ENCODE data around the gene ECPAS.
"Not testable (repeated sequence)": the region's sequence is repeated elsewhere in the genome, so short reads cannot be mapped to it uniquely, and the experiment has no call there.

ECPAS gene

DNA sequence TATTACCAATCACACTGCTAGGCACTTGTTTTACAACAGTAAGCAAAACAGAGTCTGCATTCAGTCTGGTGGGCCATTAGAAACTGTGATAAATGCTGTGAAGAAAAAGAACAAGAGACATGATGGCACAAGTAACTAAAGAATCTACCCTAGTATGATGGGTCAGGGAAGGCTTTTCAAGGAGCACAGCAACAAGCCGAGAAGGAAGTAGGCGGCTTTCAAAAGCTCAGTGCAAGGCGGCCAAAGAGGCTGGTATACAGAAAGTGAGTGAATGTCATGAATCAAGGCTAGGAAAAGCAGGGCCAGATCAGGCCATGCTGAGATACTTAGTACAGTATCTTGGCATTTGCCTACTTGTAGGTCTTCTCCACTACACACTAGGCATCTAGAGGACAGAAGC, 76.4 kb downstream of the ECPAS start:
- DNase-seq: no peak

DNA sequence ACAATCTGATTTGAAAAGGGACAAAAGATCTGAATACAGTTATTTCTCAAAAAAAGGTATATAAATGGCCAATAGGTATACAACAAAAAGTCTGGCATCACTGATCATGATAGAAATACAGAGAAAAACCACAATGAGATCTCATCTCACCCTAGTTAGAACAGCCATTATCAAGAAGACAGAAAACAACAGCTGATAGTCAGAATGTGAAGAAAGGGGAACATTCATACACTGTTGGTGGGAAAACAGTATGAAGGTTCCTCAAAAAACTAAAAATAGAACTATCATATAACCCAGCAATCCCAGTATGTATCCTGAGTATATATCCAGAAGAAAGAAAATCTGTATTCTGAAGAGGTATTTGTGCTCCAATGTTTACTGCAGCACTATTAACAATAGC, 78.5 kb downstream of the ECPAS start:
- DNase-seq: no peak

DNA sequence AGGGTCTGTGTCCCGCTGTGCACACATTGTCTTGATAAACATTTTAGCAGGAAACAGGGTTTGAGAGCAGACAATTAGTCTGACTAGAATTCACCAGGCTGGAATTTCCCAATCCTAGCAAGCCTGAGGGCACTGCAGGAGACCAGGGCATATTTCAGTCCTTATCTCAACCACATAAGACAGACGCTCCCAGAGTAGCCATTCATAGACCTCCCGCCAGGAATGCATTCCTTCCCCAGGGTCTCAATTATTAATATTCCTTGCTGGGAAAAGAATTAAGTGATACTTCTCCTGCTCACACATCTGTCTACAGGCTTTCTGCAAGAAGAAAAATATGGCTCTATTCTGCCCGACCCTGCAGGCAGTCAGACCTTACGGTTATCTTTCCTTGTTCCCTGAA, 82.7 kb downstream of the ECPAS start:
- not testable (repeated sequence) for DNase-seq

DNA sequence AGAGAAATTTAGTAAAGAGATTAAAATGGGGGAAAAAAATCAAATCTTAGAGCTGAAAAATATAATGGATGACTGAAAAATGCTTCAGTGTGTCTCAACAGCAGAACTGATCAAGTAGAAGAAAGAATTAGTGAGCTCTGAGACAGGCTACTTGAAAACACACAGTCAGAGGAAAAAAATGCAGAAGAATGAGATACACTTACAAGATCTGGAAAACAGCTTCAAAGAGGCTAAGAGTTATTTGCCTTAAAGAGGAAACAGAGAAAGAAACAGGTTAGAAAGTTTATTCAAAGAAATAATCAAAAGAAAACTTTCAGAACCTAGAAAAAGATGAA, 83.7 kb downstream of the ECPAS start:
- no peak for DNase-seq

GRCh38 chr9:111399772-111400563, 84.2 kb downstream of the ECPAS start:
- DNase-seq: no peak

DNA sequence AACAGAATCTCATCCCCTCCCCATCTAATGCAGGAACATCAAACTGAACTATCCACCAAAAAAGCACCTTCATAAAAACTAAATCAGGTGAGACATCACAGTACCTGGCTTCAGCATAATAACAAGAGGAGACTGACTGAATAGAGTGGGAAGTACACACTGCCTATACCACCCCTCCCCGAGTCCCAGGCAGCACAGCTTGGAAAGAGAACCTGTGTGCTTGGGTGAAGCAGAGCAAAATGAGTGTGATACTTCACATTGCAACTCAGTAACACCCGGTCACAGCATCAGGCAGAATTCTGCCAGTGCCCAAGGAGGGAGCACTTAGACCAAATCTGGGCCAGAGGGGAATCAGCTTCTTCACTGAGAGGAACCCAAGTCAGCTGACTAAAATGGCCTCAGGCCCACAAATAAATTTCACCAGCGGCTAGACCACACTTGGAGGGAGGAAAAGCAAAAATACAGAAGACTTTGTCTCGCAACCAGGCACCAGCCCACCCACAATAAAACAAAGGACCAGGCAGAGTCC, 84.9 kb downstream of the ECPAS start:
- no peak for DNase-seq

- DNase-seq: no peak
These were observed 90.2 kb downstream of the ECPAS start for GRCh38 chr9:111393971-111394370.

DNA sequence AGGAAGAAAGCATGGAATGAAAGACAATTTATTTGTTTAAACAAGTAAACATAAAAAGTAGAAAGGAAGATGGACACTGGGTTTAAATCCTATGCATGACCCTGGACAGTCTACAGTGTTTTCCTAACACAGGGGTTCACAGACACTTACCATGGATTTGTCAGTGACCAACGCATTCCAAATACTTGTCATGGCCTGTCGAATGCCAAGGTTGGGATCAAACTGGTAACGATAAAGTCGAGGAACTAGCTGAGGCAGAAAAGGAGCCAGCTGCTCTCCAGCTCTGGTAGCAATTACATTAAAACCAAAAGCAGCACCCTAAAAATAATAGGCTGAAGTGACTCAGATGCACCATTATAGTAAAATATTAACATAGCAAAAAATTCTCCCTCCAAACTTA, 94.8 kb downstream of the ECPAS start:
- DNase-seq: no peak

DNA sequence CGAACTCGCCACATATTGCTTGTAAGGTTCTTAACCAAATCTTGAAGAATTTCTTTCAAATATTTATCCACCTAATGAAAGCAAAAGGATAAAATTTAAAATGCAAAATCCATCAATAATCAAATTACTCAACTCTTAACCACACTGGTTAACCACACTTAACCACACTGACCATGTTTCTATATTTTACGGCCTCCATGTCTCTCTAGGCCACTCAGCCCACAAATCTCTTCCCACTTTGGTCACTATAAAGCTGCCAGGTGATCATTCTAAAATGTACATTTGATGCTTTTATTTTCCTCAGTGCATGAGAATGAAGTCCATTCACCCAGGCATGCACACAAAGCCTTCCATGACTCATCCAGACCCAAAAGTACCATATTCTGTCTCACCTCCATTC, 97.8 kb downstream of the ECPAS start:
- no peak for DNase-seq

- no peak for DNase-seq
These were observed 103.2 kb downstream of the ECPAS start for GRCh38 chr9:111381006-111381405.

DNA sequence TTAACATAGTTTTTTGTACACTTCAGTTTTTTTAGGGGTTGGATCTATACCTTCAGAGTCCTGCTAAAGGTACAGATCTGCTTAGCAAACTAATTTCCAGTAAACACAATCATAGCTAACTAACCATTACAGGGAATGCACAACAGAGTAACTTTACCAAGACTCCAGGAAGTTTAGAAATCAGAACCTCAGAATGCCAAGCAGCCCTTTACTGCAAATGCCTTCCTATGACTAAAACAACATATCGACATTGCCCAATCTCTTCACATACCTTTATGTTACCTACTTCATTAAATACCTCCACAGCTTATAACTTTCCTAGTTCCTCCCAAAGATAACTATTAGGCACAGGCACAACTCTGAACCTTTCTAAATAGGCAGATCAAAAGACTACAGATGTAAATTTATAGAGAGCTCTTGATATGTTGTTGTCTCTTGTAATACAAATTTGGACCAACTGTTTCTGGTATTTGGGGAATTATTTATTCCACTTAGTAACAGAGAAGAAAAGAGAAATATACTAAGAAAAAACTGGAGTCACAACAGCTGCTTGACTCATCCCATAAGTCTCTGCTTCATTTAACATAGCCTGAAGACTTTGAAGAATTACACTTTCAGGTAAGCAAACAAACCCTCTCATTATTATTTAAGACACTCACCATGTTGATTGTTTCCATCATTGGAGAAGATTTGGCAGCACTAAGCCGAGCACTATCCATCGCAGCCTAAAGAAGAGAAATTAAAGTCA, 108.2 kb downstream of the ECPAS start:
- DNase-seq: no peak

- no peak for DNase-seq
These were observed 109.1 kb downstream of the ECPAS start for GRCh38 chr9:111375062-111375461.

DNA sequence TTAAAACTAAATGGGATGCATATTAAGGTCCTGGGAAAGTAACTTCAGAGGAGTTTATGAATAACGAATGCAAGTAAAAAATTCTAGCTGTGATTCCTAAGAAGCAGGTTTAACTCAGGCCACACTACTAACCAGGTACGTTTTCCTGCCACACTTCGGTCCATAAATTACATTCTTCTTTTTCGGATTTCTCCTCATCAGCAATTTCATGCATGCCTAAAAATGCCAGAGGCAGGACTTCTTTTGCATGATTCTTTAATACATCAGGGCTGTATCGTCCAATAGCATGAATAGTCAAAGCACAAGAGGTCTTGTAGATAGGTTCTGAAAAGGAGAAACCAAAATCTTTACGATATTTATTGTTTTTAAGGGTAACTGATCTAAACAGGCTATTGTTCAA, 111.9 kb downstream of the ECPAS start:
- DNase-seq: no peak

DNA sequence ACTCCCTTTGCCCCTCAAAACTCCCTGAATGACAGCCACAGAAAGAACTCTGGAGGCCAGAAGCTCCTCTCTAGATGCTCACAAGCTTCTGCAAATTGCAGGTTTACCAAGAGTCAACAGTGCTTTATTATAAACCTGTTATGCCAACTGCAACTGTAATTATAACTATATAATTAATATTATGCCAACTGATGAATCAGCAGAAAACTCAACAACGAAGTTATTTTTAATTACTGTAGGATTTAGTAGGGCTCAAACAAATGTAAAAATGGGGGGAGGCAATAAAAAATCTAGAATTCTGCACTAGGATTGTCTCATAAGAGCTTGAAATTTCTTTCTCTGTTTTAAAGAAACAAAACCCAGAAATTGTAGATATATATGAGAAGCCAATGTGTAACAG, 117.2 kb downstream of the ECPAS start:
- no peak for DNase-seq

GRCh38 chr9:111362526-111362925, 121.7 kb downstream of the ECPAS start:
- no peak for DNase-seq

DNA sequence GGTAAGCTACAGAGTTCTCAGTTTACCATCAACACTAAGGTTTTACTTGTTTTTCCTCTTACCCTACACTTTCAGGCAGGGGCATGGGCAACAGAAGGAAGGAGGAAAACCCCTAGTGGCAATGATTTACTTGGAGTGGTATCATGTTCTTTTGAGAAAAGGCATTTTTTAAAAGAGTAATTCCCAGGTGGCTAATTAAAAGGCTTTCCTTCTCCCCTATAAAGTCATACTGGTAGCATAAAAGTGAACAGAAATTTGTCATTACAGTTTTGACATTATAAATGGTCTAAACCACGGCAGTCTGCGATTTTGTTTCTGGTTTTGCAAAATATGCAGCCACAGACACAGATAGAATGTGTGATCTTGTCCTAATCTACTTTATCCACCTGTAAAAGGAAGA, 123.3 kb downstream of the ECPAS start:
- no peak for DNase-seq

- no peak for DNase-seq
These were observed 127.5 kb downstream of the ECPAS start for GRCh38 chr9:111356481-111357244.

GRCh38 chr9:111352545-111352944, 131.6 kb downstream of the ECPAS start:
- no peak for DNase-seq

DNA sequence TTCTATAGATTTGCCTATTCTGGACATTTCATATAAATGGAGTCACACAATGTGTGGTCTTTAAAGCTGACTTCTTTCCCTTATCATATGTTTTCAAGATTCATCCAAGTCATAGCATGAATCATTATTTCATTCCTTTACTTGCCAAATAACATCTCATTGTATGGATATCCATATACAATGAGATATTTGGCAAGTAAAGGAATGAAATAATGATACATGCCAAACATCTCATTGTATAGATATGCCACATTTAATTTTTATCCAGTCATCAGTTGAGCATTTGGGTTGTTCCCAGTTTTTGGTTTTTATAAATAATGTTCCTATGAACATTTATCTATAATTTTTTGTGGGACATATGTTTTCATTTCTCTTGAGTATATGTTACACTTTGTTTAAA, 133.6 kb downstream of the ECPAS start:
- DNase-seq: no peak

- peak; percentile 83 for DNase-seq
These were observed 134.4 kb downstream of the ECPAS start for GRCh38 chr9:111349766-111350165.

DNA sequence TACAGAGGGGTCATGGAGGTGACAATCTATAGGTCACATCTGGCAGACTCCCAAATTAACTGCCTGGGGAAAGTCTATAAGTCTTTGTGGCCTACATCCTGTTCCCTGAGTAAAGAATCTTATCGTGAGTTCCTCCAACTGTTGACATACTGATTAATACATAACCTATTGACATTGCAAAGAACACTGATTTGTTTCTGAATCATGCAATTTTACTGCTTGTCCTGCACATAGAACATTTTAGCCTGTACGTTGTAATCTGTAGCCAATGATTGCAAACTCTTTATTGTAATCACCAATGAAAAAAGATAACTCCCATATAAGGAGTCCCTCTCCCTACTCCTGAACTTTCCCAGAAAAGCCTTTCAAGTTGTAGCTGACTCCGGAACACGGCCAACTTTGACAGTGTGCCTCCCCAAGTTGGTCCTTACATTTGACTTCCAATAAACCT, 135.3 kb downstream of the ECPAS start:
- no peak for DNase-seq

GRCh38 chr9:111334318-111334863, 149.8 kb downstream of the ECPAS start:
- not testable (repeated sequence) for DNase-seq

GRCh38 chr9:111330124-111330523, 154.1 kb downstream of the ECPAS start, which contains the start of gene OR2K2:
Gene OR2K2, minus strand, starts transcription at chr9:111330224. Its CDS starts 1,791 bp downstream, at chr9:111328433.
- no peak for DNase-seq

Data from NCI-H1092 treated with DMSO at 0.1 percent for 48 hours (cell line).